Mammary epithelial cell (primary cell): ENCODE measurements around the gene KCTD15.

Experiments
- EZH2 ChIP-seq: IDR thresholded peaks from 2 replicates; pipeline ENCODE4 v1.6.1; 2012; ENCODE audit warnings: low read length, inconsistent platforms, borderline replicate concordance
- TF ChIP-seq, protein P1 (sequence below), 2 donors: IDR thresholded peaks in 1 of 2; conservative IDR thresholded peaks in 1 of 2; 2 replicates each; pipeline ENCODE4 v1.5.1; 2011 to 2012; ENCODE audit warnings: inconsistent platforms in 2 of 2, low read length in 2 of 2, mild to moderate bottlenecking in 2 of 2, control low read depth in 1 of 2, low read depth in 1 of 2; ENCODE audit not compliant: insufficient read depth in 1 of 2; ENCODE audit errors: extremely low read depth in 1 of 2

DNA sequence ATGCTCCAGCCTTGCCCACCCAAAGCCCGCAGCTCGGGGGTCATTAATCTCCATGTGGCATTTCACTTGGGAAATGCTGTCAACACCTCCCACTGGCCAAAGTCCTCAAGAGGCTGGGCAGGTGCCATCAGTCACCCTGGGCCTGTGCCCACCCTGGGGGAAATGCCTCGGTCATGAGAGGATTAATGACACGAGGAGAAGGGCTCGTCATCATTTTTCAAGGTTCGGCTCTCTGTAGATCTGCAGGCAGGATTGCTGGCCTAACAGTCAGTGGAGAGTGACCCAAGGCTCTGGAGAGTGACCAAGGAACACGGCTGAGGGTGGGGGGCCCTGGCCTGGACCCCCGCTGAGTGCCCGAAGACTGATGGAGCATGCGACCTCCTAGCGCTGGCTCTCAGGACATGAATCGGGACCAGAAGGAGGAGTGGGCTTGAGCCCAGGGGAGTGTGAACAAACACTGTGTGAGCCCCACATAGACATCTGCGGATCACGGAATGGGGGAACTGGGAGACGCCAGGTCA lies 15.2 kb upstream of the KCTD15 start:
- TF ChIP-seq, protein P1, sequence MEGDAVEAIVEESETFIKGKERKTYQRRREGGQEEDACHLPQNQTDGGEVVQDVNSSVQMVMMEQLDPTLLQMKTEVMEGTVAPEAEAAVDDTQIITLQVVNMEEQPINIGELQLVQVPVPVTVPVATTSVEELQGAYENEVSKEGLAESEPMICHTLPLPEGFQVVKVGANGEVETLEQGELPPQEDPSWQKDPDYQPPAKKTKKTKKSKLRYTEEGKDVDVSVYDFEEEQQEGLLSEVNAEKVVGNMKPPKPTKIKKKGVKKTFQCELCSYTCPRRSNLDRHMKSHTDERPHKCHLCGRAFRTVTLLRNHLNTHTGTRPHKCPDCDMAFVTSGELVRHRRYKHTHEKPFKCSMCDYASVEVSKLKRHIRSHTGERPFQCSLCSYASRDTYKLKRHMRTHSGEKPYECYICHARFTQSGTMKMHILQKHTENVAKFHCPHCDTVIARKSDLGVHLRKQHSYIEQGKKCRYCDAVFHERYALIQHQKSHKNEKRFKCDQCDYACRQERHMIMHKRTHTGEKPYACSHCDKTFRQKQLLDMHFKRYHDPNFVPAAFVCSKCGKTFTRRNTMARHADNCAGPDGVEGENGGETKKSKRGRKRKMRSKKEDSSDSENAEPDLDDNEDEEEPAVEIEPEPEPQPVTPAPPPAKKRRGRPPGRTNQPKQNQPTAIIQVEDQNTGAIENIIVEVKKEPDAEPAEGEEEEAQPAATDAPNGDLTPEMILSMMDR (conservative IDR thresholded peaks at IDR 0.05 in 1 of 2, IDR thresholded peaks at IDR 0.05 in 1 of 2; ENCODE audit: extremely low read depth in 1 of 2, insufficient read depth in 1 of 2, low read depth in 1 of 2, low read length in 2 of 2), result no peak
- TF ChIP-seq EZH2, result no peak
